ENCODE data around the gene CTNNAL1.
"Not testable (repeated sequence)": the region's sequence is repeated elsewhere in the genome, so short reads cannot be mapped to it uniquely, and the experiment has no call there.

The CTNNAL1 gene

GRCh38 chr9:108934323-108934893, 78.9 kb downstream of the CTNNAL1 start, which contains the start of gene ABITRAM:
Gene ABITRAM, plus strand, starts transcription at chr9:108934400. Its CDS starts 87 bp downstream, at chr9:108934487.
- no peak for TF ChIP-seq CTCF (IDR thresholded peaks at IDR 0.05; ENCODE audit: control insufficient read depth, extremely low read depth, insufficient read depth)
- DNase-seq (ENCODE audit: low read depth): peak; percentile 50

DNA sequence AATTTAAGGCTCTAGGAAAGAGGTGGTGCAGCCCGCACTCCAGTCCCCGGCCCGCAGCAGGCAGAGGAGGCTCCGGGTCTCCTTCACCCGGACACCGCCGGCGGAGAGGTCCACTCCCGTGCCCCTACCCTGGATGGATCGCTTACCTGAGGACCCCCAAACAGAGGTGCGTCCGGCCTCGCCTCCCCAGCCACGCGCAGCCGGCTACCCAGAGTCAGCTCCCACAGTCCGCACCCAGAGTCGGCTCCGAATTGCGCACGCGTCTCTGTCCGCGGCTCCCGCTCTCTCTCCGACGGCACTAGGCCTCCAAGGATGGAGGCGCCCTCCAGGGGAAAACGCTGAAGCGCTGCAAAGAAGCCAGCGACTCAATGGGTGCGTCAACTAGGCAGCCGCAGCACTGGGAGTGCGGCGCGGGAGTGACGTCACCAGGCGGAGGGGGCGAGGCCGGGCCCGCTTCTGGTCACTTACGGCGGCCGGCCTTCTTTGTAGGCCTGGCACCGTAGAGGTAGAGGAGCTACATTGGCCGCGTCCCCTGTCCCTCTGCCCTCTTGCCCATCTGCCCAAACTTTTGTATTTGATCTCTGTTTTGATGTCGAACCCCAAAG, 79.5 kb downstream of the CTNNAL1 start, which contains the start of gene ELP1:
Gene ELP1, minus strand, starts transcription at position 407 of the 605 bp plus-strand sequence. CDS start 2,978 bp downstream, outside the sequence.
- peak; percentile 50 for TF ChIP-seq CTCF (IDR thresholded peaks at IDR 0.05; ENCODE audit: control insufficient read depth, extremely low read depth, insufficient read depth)
- peak; percentile 84 for DNase-seq (ENCODE audit: low read depth)
- peak within 1 kb of the TSS; percentile 96 for H3K4me3 ChIP-seq (ENCODE audit: low read depth, low read length)

More at GRCh38 chr9:108934323-108934893, 78.9 kb downstream of the CTNNAL1 start, which contains the start of gene ABITRAM:
- peak within 1 kb of the TSS; percentile 96 for H3K4me3 ChIP-seq (ENCODE audit: low read depth, low read length)

GRCh38 chr9:108933231-108933717, 80.0 kb downstream of the CTNNAL1 start:
- DNase-seq (ENCODE audit: low read depth): no peak
- no peak for TF ChIP-seq CTCF (IDR thresholded peaks at IDR 0.05; ENCODE audit: control insufficient read depth, extremely low read depth, insufficient read depth)
- peak overlapping the region; percentile 96 for H3K4me3 ChIP-seq (ENCODE audit: low read depth, low read length)

GRCh38 chr9:108928386-108928785, 84.9 kb downstream of the CTNNAL1 start:
- no peak overlapping the region for H3K4me3 ChIP-seq (ENCODE audit: low read depth, low read length)
- TF ChIP-seq CTCF (IDR thresholded peaks at IDR 0.05; ENCODE audit: control insufficient read depth, extremely low read depth, insufficient read depth): no peak

GRCh38 chr9:108924466-108924865, 88.8 kb downstream of the CTNNAL1 start:
- no peak for TF ChIP-seq CTCF (IDR thresholded peaks at IDR 0.05; ENCODE audit: control insufficient read depth, extremely low read depth, insufficient read depth)
- no peak for DNase-seq (ENCODE audit: low read depth)
- H3K4me3 ChIP-seq (ENCODE audit: low read depth, low read length): no peak overlapping the region

More at GRCh38 chr9:108928386-108928785, 84.9 kb downstream of the CTNNAL1 start:
- DNase-seq (ENCODE audit: low read depth): no peak

- no peak for TF ChIP-seq CTCF (IDR thresholded peaks at IDR 0.05; ENCODE audit: control insufficient read depth, extremely low read depth, insufficient read depth)
- no peak overlapping the region for H3K4me3 ChIP-seq (ENCODE audit: low read depth, low read length)
- no peak for DNase-seq (ENCODE audit: low read depth)
Measured at GRCh38 chr9:108921200-108921599, 92.1 kb downstream of the CTNNAL1 start.

- not testable (repeated sequence) for DNase-seq (ENCODE audit: low read depth); H3K4me3 ChIP-seq (ENCODE audit: low read depth, low read length)
Measured at GRCh38 chr9:108920401-108920800, 92.9 kb downstream of the CTNNAL1 start.
